Mucosa of rectum (tissue), 2 donors: Measurements from ENCODE around the gene TPM4.
"Not testable (repeated sequence)": the region's sequence is repeated elsewhere in the genome, so short reads cannot be mapped to it uniquely, and the experiment has no call there.

ENCODE experiments used
- H3K27ac ChIP-seq, 2 donors: one replicate each; pipeline ENCODE4 v1.7.0; 2013; ENCODE audit warnings: inconsistent platforms in 2 of 2, low read depth in 2 of 2, low read length in 2 of 2
- H3K27me3 ChIP-seq, 2 donors: one replicate each; pipeline ENCODE4 v1.7.0; 2013; ENCODE audit warnings: low read length in 2 of 2; ENCODE audit not compliant: control insufficient read depth in 2 of 2, insufficient read depth in 2 of 2
- H3K36me3 ChIP-seq, 2 donors: one replicate each; pipeline ENCODE4 v1.7.0; 2013; ENCODE audit warnings: low read length in 2 of 2; ENCODE audit not compliant: control insufficient read depth in 2 of 2, insufficient read depth in 2 of 2
- H3K4me1 ChIP-seq, 2 donors: one replicate each; pipeline ENCODE4 v1.7.0; 2013; ENCODE audit warnings: low read length in 2 of 2, mild to moderate bottlenecking in 1 of 2; ENCODE audit not compliant: control insufficient read depth in 2 of 2, insufficient read depth in 2 of 2
- H3K4me3 ChIP-seq, 2 donors: one replicate each; pipeline ENCODE4 v1.7.0; 2013; ENCODE audit warnings: low read length in 2 of 2
- H3K9ac ChIP-seq, 2 donors: one replicate each; pipeline ENCODE4 v1.7.0; 2013; ENCODE audit warnings: low read length in 2 of 2, low read depth in 1 of 2, mild to moderate bottlenecking in 1 of 2
- H3K9me3 ChIP-seq, 2 donors: one replicate each; pipeline ENCODE4 v1.7.0; 2013; ENCODE audit warnings: low read length in 2 of 2; ENCODE audit not compliant: control insufficient read depth in 2 of 2
- donor health status: healthy.
- donor health status: Normal muscosa, but diverticular disease.

TPM4 gene

GRCh38 chr19:16076154-16076957, at the start of gene TPM4:
Gene TPM4 (plus strand): TSS chr19:16076495. CDS start chr19:16076566, 71 bp downstream.
- no peaks in the 10 kb centered on the region for H3K27me3 ChIP-seq
- H3K4me3 ChIP-seq, result peak within 1 kb of the TSS; percentile 75 to 77
- peaks cover 33 to 44% of the 10 kb centered on the region in 2 donors for H3K4me1 ChIP-seq
- H3K9ac ChIP-seq, result peak within 1 kb of the TSS; percentile 88 to 97
- peaks cover 6 to 10% of the 10 kb centered on the region in 2 donors for H3K36me3 ChIP-seq
- H3K9me3 ChIP-seq, result no peaks in the 10 kb centered on the region
- H3K27ac ChIP-seq, result peak within 1 kb of the TSS; percentile 98 to 99

GRCh38 chr19:16026756-16027155, 49.5 kb upstream of the TPM4 start:
- Histone ChIP-seq H3K4me1 (no peaks in the 10 kb centered on the region), H3K36me3 (no peaks in the 10 kb centered on the region), H3K27ac (no peak overlapping the region), H3K9me3 (no peaks in the 10 kb centered on the region), H3K4me3 (no peak overlapping the region), H3K27me3 (no peaks in the 10 kb centered on the region), H3K9ac (no peak overlapping the region)

DNA sequence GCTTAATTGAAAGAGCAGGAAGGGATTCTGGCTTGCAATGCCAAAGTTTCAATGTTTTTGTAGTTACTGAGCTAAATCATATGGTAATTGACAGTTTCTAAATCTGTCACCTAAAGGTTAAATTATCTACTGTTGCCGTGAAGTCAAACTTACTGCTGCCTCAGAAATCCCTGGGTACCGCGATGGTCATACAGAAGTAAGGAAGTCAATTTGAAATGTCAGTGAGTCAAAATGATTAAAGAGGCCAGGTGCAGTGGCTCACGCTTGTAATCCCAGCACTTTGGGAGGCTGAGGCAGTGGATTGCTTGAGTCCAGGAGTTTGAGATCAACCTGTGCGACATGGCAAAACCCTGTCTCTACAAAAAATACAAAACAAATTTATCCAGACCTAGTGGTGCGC, 48.8 kb upstream of the TPM4 start:
- Histone ChIP-seq H3K9me3 (no peaks in the 10 kb centered on the region), H3K9ac (no peak overlapping the region), H3K27me3 (no peaks in the 10 kb centered on the region), H3K36me3 (no peaks in the 10 kb centered on the region), H3K4me3 (no peak overlapping the region), H3K27ac (no peak overlapping the region), H3K4me1 (no peaks in the 10 kb centered on the region)

- H3K36me3 ChIP-seq, H3K27ac ChIP-seq, H3K27me3 ChIP-seq, H3K4me3 ChIP-seq, H3K9ac ChIP-seq, H3K9me3 ChIP-seq, H3K4me1 ChIP-seq: not testable (repeated sequence)
Observed at GRCh38 chr19:16030155-16030554, 46.1 kb upstream of the TPM4 start.

- Histone ChIP-seq H3K9ac (no peak overlapping the region), H3K36me3 (no peaks in the 10 kb centered on the region), H3K27ac (no peak overlapping the region), H3K27me3 (no peaks in the 10 kb centered on the region), H3K4me3 (no peak overlapping the region), H3K4me1 (no peaks in the 10 kb centered on the region), H3K9me3 (no peaks in the 10 kb centered on the region)
Observed at GRCh38 chr19:16030964-16031871, 45.1 kb upstream of the TPM4 start.

DNA sequence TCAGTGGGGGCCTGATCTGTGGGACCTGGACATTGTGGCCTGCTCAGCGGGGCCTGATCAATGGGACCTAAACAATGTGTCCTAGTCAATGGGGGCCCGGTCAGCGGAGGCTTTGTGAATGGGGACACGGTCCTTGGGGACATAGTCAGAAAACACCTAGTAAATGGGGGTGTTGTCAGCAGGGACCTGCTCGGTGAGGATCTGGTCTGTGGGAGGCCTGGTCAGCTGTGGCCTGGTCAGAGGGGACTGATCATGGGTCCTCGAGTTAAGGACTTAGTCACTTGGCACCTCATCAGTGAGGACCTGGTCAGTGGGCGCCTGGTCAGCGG, 44.5 kb upstream of the TPM4 start:
- H3K4me3 ChIP-seq, result no peak overlapping the region
- no peaks in the 10 kb centered on the region for H3K36me3 ChIP-seq
- H3K9me3 ChIP-seq, result no peaks in the 10 kb centered on the region
- H3K27me3 ChIP-seq, result no peaks in the 10 kb centered on the region
- no peak overlapping the region for H3K9ac ChIP-seq
- H3K4me1 ChIP-seq, result no peaks in the 10 kb centered on the region
- H3K27ac ChIP-seq, result no peak overlapping the region

DNA sequence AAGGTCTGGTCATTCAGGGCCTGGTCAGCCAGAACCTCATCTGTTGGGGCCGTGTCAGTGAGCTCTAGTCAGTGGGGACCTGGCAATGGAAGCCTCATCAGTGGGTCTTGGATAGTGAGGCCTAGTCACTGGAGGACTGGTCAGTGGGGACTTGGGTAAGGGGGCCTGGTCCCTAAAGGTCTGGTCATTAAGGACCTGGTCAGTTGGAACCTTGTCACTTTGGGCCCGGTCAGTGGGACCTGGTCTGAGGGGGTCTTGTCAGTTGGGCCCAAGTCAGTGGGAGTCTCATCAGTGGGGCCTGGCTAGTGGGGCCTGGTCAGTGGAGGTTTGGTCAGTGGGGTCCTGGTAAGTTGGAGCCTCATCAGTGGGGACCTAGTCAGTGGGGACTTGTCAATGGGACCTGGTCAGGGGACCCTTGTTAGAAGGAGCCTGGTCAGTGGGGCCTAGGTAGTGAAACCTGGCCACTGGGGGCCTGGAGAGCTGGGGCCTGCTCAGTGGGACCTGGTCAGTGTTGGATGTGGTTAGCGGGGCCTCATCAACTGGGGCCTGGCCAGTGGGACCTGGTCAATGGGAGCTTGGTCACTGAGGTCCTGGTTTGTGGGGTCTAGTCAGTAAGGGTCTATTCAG, 43.7 kb upstream of the TPM4 start:
- H3K27ac ChIP-seq, result no peak overlapping the region
- H3K4me1 ChIP-seq, result no peaks in the 10 kb centered on the region
- H3K27me3 ChIP-seq, result no peaks in the 10 kb centered on the region
- no peak overlapping the region for H3K9ac ChIP-seq
- no peak overlapping the region for H3K4me3 ChIP-seq
- no peaks in the 10 kb centered on the region for H3K9me3 ChIP-seq
- no peaks in the 10 kb centered on the region for H3K36me3 ChIP-seq

DNA sequence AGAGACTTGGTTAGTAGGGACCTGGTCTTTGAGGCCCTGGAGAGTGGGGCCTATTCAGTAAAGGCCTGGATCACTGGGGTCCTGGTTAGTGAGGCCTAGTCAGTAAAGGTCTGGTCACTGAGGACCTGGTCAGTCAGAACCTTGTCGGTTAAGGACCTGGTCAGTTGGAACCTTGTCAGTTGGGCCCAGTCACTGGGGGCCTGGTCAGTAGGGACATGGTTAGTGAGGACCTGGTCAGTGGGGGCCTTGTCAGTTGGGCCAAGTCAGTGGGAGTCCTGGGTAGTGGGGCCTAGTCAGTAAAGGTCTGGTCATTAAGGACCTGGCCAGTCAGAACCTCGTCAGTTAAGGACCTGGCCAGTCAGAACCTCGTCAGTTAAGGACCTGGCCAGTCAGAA, 43.2 kb upstream of the TPM4 start:
- H3K9me3 ChIP-seq, result no peaks in the 10 kb centered on the region
- no peak overlapping the region for H3K27ac ChIP-seq
- H3K9ac ChIP-seq, result no peak overlapping the region
- no peak overlapping the region for H3K4me3 ChIP-seq
- no peaks in the 10 kb centered on the region for H3K4me1 ChIP-seq
- H3K27me3 ChIP-seq, result no peaks in the 10 kb centered on the region
- H3K36me3 ChIP-seq, result no peaks in the 10 kb centered on the region

DNA sequence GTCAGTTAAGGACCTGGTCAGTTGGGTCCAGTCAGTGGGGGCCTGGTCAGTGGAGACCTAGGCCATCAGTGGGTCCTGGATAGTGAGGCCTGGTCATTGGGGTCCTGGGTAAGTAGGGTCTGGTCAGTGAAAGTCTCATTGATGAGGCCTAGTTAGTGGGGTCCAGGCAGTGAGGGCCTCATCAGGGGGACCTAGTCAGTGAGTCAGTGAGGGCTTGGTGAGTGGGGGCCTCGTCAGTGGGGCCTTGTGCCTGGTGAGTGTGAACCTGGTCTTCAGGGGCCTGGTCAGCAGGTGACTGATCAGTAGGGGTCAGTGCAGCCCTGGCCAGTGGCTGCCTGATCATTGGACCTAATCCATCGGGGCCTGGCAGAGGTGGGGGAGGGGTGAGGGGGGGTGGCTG, 42.6 kb upstream of the TPM4 start:
- Histone ChIP-seq H3K9me3 (no peaks in the 10 kb centered on the region), H3K9ac (no peak overlapping the region), H3K4me1 (no peaks in the 10 kb centered on the region), H3K4me3 (no peak overlapping the region), H3K27me3 (no peaks in the 10 kb centered on the region), H3K27ac (no peak overlapping the region), H3K36me3 (no peaks in the 10 kb centered on the region)

DNA sequence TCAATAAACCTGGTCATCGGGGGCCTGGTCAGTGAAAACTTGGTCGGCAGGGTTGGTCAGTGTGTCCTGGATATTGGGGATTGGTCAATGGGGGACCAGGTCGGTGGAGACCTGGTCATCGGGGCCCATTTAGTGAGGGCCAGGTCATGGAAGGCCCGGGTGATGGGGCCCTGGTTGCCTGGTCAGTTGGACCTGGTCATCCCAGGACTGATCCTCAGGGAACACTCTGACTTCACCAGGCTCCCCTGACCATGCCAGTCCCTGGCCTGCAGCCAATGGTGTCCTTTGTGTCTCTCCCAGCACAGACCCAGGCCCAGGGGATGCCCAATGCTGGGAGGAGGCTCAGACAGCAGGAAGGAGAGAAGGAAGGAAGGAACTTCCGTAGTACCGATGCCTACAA, 42.1 kb upstream of the TPM4 start:
- no peaks in the 10 kb centered on the region for H3K9me3 ChIP-seq
- no peaks in the 10 kb centered on the region for H3K36me3 ChIP-seq
- no peak overlapping the region for H3K27ac ChIP-seq
- no peaks in the 10 kb centered on the region for H3K27me3 ChIP-seq
- H3K9ac ChIP-seq, result no peak overlapping the region
- H3K4me3 ChIP-seq, result no peak overlapping the region
- H3K4me1 ChIP-seq, result no peaks in the 10 kb centered on the region
